Left ventricle myocardium superior (tissue), 1 donor: ENCODE results near the gene ZDHHC21. TPM values are rescaled to one million over a fixed set of nuclear protein-coding genes. Genes with fewer than 3 reads are reported as not detected.

ENCODE experiments used
- ATAC-seq: fragments of 200-7000 bp; cut with Tn5 transposase; one replicate; pipeline ENCODE4 v1.9.1; 2020; ENCODE audit warnings: mild to moderate bottlenecking, moderate library complexity
- DNase-seq: peaks from one replicate; pipeline ENCODE4 v3.0.0-alpha.2; 2020
- intact Hi-C: fragments of 100-400 bp; cut with micrococcal nuclease; formaldehyde crosslinking; loops from one replicate; pipeline ENCODE4 v1.11.0; 2022
- total RNA-seq: library from RNA; stranded (reverse); fragmentation: NEBNext Ultra II Directional; extraction: Animal tissue kit (Norgen Biotek cat#: 25700); gene quantifications from one replicate; pipeline ENCODE4 v1.2.1, GENCODE V29; 2021
- donor health status: DM: no; HTN: yes; CAD: no; lungs with severe emphysema.

Gene ZDHHC21
- total RNA-seq, 1 donor from 2014 or later, result 7.2 TPM

GRCh38 chr9:14640967-14641366, 52.3 kb downstream of the ZDHHC21 start:
- ATAC-seq (no peak), DNase-seq (no peak)
- intact Hi-C loops, result no loop called here

GRCh38 chr9:14640294-14640693, 52.9 kb downstream of the ZDHHC21 start:
- ATAC-seq, result no peak
- intact Hi-C loops, result no loop called here
- DNase-seq, result no peak

- intact Hi-C loops, result no loop called here
- no peak for ATAC-seq
- DNase-seq, result no peak
Observed at GRCh38 chr9:14633906-14634565, 59.2 kb downstream of the ZDHHC21 start.

- DNase-seq, result no peak
- intact Hi-C loops, result no loop called here
- ATAC-seq, result no peak
Observed at GRCh38 chr9:14633148-14633547, 60.1 kb downstream of the ZDHHC21 start.

- intact Hi-C loops, result no loop called here
- DNase-seq (no peak), ATAC-seq (no peak)
Observed at GRCh38 chr9:14627513-14627912, 65.7 kb downstream of the ZDHHC21 start.

- no peak for ATAC-seq
- intact Hi-C loops, result loop anchor here (5.0 kb wide), 1 partner anchor 148 kb away; no protein-coding TSS in a partner anchor
- no peak for DNase-seq
Observed at GRCh38 chr9:14618836-14619420, 74.3 kb downstream of the ZDHHC21 start.

GRCh38 chr9:14616188-14616982, 76.8 kb downstream of the ZDHHC21 start:
- ATAC-seq (peak; percentile 55), DNase-seq (no peak)
- intact Hi-C loops, result loop anchor here (5.0 kb wide), 1 partner anchor 151 kb away; no protein-coding TSS in a partner anchor

GRCh38 chr9:14608540-14608939, 84.7 kb downstream of the ZDHHC21 start:
- ATAC-seq (no peak), DNase-seq (no peak)
- intact Hi-C loops, result no loop called here

- ATAC-seq (no peak), DNase-seq (no peak)
- intact Hi-C loops, result no loop called here
Observed at GRCh38 chr9:14597171-14597799, 95.9 kb downstream of the ZDHHC21 start.

- DNase-seq (no peak), ATAC-seq (no peak)
- intact Hi-C loops, result no loop called here
Observed at GRCh38 chr9:14593406-14593805, 99.8 kb downstream of the ZDHHC21 start.

GRCh38 chr9:14591411-14591810, 101.8 kb downstream of the ZDHHC21 start:
- ATAC-seq, result no peak
- intact Hi-C loops, result no loop called here
- no peak for DNase-seq

- DNase-seq (no peak), ATAC-seq (no peak)
- intact Hi-C loops, result no loop called here
Observed at GRCh38 chr9:14585730-14586473, 107.3 kb downstream of the ZDHHC21 start.

GRCh38 chr9:14584571-14584970, 108.7 kb downstream of the ZDHHC21 start:
- DNase-seq (no peak), ATAC-seq (no peak)
- intact Hi-C loops, result no loop called here

GRCh38 chr9:14578030-14578429, 115.2 kb downstream of the ZDHHC21 start:
- ATAC-seq (no peak), DNase-seq (no peak)
- intact Hi-C loops, result no loop called here

GRCh38 chr9:14574173-14574572, 119.1 kb downstream of the ZDHHC21 start:
- ATAC-seq, result no peak
- no peak for DNase-seq
- intact Hi-C loops, result no loop called here

- ATAC-seq, result no peak
- intact Hi-C loops, result no loop called here
- no peak for DNase-seq
Observed at GRCh38 chr9:14573319-14573718, 119.9 kb downstream of the ZDHHC21 start.

GRCh38 chr9:14565352-14566016, 127.7 kb downstream of the ZDHHC21 start:
- DNase-seq (no peak), ATAC-seq (no peak)
- intact Hi-C loops, result no loop called here

GRCh38 chr9:14563902-14564624, 129.2 kb downstream of the ZDHHC21 start:
- intact Hi-C loops, result no loop called here
- no peak for DNase-seq
- no peak for ATAC-seq
